Measurements from ENCODE around the gene FGGY.

The FGGY gene

GRCh38 chr1:59593798-59594790 lies 297.2 kb downstream of the FGGY start:
- no peaks in the 10 kb centered on the region for H3K36me3 ChIP-seq (ENCODE audit: control insufficient read depth in 4 of 4, insufficient read depth in 4 of 4, low read length in 3 of 4)
- no peaks in the 10 kb centered on the region for H3K4me1 ChIP-seq (ENCODE audit: control extremely low read depth in 1 of 4, control insufficient read depth in 4 of 4, insufficient read depth in 4 of 4, low read length in 3 of 4)
- no peak for DNase-seq
- H3K9me3 ChIP-seq (ENCODE audit: control extremely low read depth in 1 of 5, control insufficient read depth in 4 of 5, insufficient read depth in 2 of 5, low read depth in 1 of 5, low read length in 4 of 5), result no peaks in the 10 kb centered on the region
- POLR2A ChIA-PET, result no interaction called here
- H3K4me3 ChIP-seq (ENCODE audit: control insufficient read depth in 1 of 7, extremely low read depth in 1 of 7, insufficient read depth in 4 of 7, low read depth in 2 of 7, low read length in 6 of 7), result no peak overlapping the region
- CTCF ChIA-PET, result interaction anchor here (1.2 to 1.4 kb wide), 2 partner anchors 12 to 42 kb away, joined by 3 to 5 read pairs; no protein-coding TSS in a partner anchor
- 100% methylated on average over 2 of the region's 5 CpGs for WGBS (ENCODE audit: insufficient coverage)
- H3K27ac ChIP-seq (ENCODE audit: insufficient read depth in 1 of 2, low read depth in 1 of 2, low read length in 2 of 2, poor library complexity in 1 of 2, severe bottlenecking in 2 of 2), result no peak overlapping the region
- no peaks in the 10 kb centered on the region for H3K27me3 ChIP-seq (replicated peaks in 2 of 5; ENCODE audit: control insufficient read depth in 4 of 5, insufficient read depth in 5 of 5, low read length in 4 of 5)

DNA sequence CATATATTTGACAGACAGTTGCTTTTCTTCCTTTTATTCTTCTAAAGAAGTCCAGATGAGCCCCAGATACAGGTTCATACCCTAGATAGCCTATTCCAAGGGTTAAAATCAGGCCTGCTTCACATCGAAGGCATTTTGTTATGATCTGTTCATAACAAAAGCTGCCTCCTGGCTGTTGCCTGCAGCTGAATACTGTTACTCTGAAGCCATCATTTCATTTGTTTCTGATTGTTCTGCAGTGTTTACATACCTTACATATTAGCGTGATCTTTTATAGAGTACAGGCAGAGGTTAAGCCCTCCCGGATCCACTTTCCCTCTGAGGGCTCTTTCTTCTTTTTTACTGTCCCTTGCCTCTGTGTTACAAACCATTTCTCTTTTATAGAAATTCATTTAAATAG lies 298.9 kb downstream of the FGGY start:
- ChIA-PET POLR2A (no interaction called here), CTCF (no interaction called here)
- no peak overlapping the region for H3K4me3 ChIP-seq (ENCODE audit: control insufficient read depth in 1 of 7, extremely low read depth in 1 of 7, insufficient read depth in 4 of 7, low read depth in 2 of 7, low read length in 6 of 7)
- no peak for DNase-seq
- 84% methylated on average over 2 of the region's 3 CpGs for WGBS (ENCODE audit: insufficient coverage)
- no peaks in the 10 kb centered on the region for H3K36me3 ChIP-seq (ENCODE audit: control insufficient read depth in 4 of 4, insufficient read depth in 4 of 4, low read length in 3 of 4)
- no peaks in the 10 kb centered on the region for H3K27me3 ChIP-seq (replicated peaks in 2 of 5; ENCODE audit: control insufficient read depth in 4 of 5, insufficient read depth in 5 of 5, low read length in 4 of 5)
- no peak overlapping the region for H3K27ac ChIP-seq (ENCODE audit: insufficient read depth in 1 of 2, low read depth in 1 of 2, low read length in 2 of 2, poor library complexity in 1 of 2, severe bottlenecking in 2 of 2)
- H3K9me3 ChIP-seq (ENCODE audit: control extremely low read depth in 1 of 5, control insufficient read depth in 4 of 5, insufficient read depth in 2 of 5, low read depth in 1 of 5, low read length in 4 of 5), result no peaks in the 10 kb centered on the region
- no peaks in the 10 kb centered on the region for H3K4me1 ChIP-seq (ENCODE audit: control extremely low read depth in 1 of 4, control insufficient read depth in 4 of 4, insufficient read depth in 4 of 4, low read length in 3 of 4)

GRCh38 chr1:59596432-59596831 lies 299.5 kb downstream of the FGGY start:
- ChIA-PET POLR2A (no interaction called here), CTCF (interaction anchor here (0.7 kb wide), 1 partner anchor 608 kb away, joined by 3 read pairs; no protein-coding TSS in a partner anchor)
- Histone ChIP-seq H3K36me3 (ENCODE audit: control insufficient read depth in 4 of 4, insufficient read depth in 4 of 4, low read length in 3 of 4) (no peaks in the 10 kb centered on the region), H3K4me1 (ENCODE audit: control extremely low read depth in 1 of 4, control insufficient read depth in 4 of 4, insufficient read depth in 4 of 4, low read length in 3 of 4) (no peaks in the 10 kb centered on the region), H3K9me3 (ENCODE audit: control extremely low read depth in 1 of 5, control insufficient read depth in 4 of 5, insufficient read depth in 2 of 5, low read depth in 1 of 5, low read length in 4 of 5) (no peaks in the 10 kb centered on the region), H3K4me3 (ENCODE audit: control insufficient read depth in 1 of 7, extremely low read depth in 1 of 7, insufficient read depth in 4 of 7, low read depth in 2 of 7, low read length in 6 of 7) (no peak overlapping the region), H3K27me3 (replicated peaks in 2 of 5; ENCODE audit: control insufficient read depth in 4 of 5, insufficient read depth in 5 of 5, low read length in 4 of 5) (no peaks in the 10 kb centered on the region), H3K27ac (ENCODE audit: insufficient read depth in 1 of 2, low read depth in 1 of 2, low read length in 2 of 2, poor library complexity in 1 of 2, severe bottlenecking in 2 of 2) (no peak overlapping the region)
- no peak for DNase-seq
- WGBS (ENCODE audit: insufficient coverage), result 100% methylated on average over 3 of the region's 3 CpGs

GRCh38 chr1:59596956-59597355 lies 300.1 kb downstream of the FGGY start:
- POLR2A ChIA-PET, result no interaction called here
- no peak for DNase-seq
- Histone ChIP-seq H3K4me1 (ENCODE audit: control extremely low read depth in 1 of 4, control insufficient read depth in 4 of 4, insufficient read depth in 4 of 4, low read length in 3 of 4) (no peaks in the 10 kb centered on the region), H3K36me3 (ENCODE audit: control insufficient read depth in 4 of 4, insufficient read depth in 4 of 4, low read length in 3 of 4) (no peaks in the 10 kb centered on the region), H3K27me3 (replicated peaks in 2 of 5; ENCODE audit: control insufficient read depth in 4 of 5, insufficient read depth in 5 of 5, low read length in 4 of 5) (no peaks in the 10 kb centered on the region), H3K4me3 (ENCODE audit: control insufficient read depth in 1 of 7, extremely low read depth in 1 of 7, insufficient read depth in 4 of 7, low read depth in 2 of 7, low read length in 6 of 7) (no peak overlapping the region), H3K27ac (ENCODE audit: insufficient read depth in 1 of 2, low read depth in 1 of 2, low read length in 2 of 2, poor library complexity in 1 of 2, severe bottlenecking in 2 of 2) (no peak overlapping the region), H3K9me3 (ENCODE audit: control extremely low read depth in 1 of 5, control insufficient read depth in 4 of 5, insufficient read depth in 2 of 5, low read depth in 1 of 5, low read length in 4 of 5) (no peaks in the 10 kb centered on the region)
- CTCF ChIA-PET, result interaction anchor here (0.7 kb wide), 1 partner anchor 609 kb away, joined by 3 read pairs; no protein-coding TSS in a partner anchor
- WGBS (ENCODE audit: insufficient coverage), result 100% methylated on average over 1 of the region's 1 CpG

DNA sequence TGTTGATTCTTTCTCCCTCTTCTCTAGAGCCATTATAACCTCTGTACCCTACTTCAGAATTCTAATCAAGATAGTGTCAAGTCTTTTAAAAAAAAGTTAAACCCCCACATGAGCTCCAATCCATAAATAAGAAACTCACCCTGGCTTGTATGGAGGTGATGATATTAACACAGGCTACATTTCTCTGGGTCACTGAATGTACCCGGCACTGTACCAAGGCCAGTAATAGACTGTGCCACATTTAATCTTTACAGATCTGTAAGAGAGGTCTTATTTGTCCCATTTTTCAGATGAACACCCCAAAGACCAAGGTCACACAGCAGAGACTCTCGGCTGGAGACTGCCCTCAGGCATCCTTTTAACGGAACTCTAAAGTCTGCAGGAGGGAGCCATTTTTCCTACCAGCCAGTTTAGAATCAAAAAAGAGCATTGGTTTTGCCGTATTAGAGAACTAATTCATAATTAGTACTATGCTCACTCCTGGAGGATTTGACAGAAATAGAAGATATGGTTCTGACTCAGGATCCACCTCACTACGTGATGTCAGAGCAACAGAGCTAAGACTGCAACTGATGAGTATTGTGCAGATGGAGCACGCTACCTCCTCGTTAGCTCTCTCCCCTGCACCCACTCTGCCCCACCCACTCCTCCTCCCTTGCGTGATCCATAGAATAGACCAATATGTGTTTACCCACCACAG lies 300.7 kb downstream of the FGGY start:
- H3K36me3 ChIP-seq (ENCODE audit: control insufficient read depth in 4 of 4, insufficient read depth in 4 of 4, low read length in 3 of 4), result no peaks in the 10 kb centered on the region
- WGBS (ENCODE audit: insufficient coverage), result 100% methylated on average over 4 of the region's 8 CpGs
- H3K27ac ChIP-seq (ENCODE audit: insufficient read depth in 1 of 2, low read depth in 1 of 2, low read length in 2 of 2, poor library complexity in 1 of 2, severe bottlenecking in 2 of 2), result no peak overlapping the region
- H3K4me1 ChIP-seq (ENCODE audit: control extremely low read depth in 1 of 4, control insufficient read depth in 4 of 4, insufficient read depth in 4 of 4, low read length in 3 of 4), result no peaks in the 10 kb centered on the region
- no peaks in the 10 kb centered on the region for H3K9me3 ChIP-seq (ENCODE audit: control extremely low read depth in 1 of 5, control insufficient read depth in 4 of 5, insufficient read depth in 2 of 5, low read depth in 1 of 5, low read length in 4 of 5)
- POLR2A ChIA-PET, result no interaction called here
- no peaks in the 10 kb centered on the region for H3K27me3 ChIP-seq (replicated peaks in 2 of 5; ENCODE audit: control insufficient read depth in 4 of 5, insufficient read depth in 5 of 5, low read length in 4 of 5)
- CTCF ChIA-PET, result no interaction called here
- no peak for DNase-seq
- H3K4me3 ChIP-seq (ENCODE audit: control insufficient read depth in 1 of 7, extremely low read depth in 1 of 7, insufficient read depth in 4 of 7, low read depth in 2 of 7, low read length in 6 of 7), result no peak overlapping the region

DNA sequence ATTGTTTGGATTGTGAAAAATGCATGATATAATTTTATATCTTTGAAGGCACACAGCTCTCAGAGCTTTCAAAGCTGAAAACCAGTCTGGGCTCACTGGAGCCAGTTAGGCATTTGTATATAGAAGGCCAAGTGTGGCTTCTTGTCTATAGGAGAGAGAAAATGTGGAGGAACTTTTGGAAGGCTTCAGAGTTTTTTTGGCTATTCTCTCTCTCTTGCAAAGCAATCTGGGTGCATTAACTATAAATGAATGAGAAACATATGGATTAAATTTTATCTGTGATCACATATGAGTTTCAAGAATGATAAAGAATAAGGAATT lies 301.2 kb downstream of the FGGY start:
- H3K27ac ChIP-seq (ENCODE audit: insufficient read depth in 1 of 2, low read depth in 1 of 2, low read length in 2 of 2, poor library complexity in 1 of 2, severe bottlenecking in 2 of 2), result no peak overlapping the region
- POLR2A ChIA-PET, result no interaction called here

DNA sequence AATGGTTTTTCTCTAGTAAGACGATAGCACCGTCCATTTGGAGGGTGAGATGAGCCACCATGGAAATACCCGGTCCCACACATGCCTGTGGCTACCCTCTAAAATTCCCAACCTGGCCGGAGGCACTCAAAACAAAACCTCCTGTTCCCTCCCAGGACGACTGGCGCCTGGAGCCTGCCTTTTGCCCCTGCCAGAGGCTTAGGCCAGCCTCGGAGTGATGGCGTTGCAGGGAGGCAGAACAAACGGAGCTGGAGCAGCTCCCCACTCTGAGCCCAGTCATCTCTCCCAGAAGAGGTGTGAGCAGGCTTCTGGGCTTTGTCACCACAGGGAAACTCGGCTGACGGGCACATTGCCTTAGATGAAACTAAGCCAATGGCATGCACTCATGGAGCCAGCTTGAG lies 304.1 kb downstream of the FGGY start:
- Histone ChIP-seq H3K4me1 (ENCODE audit: control extremely low read depth in 1 of 4, control insufficient read depth in 4 of 4, insufficient read depth in 4 of 4, low read length in 3 of 4) (no peaks in the 10 kb centered on the region), H3K9me3 (ENCODE audit: control extremely low read depth in 1 of 5, control insufficient read depth in 4 of 5, insufficient read depth in 2 of 5, low read depth in 1 of 5, low read length in 4 of 5) (no peaks in the 10 kb centered on the region), H3K4me3 (ENCODE audit: control insufficient read depth in 1 of 7, extremely low read depth in 1 of 7, insufficient read depth in 4 of 7, low read depth in 2 of 7, low read length in 6 of 7) (no peak overlapping the region), H3K27me3 (replicated peaks in 2 of 5; ENCODE audit: control insufficient read depth in 4 of 5, insufficient read depth in 5 of 5, low read length in 4 of 5) (no peaks in the 10 kb centered on the region), H3K36me3 (ENCODE audit: control insufficient read depth in 4 of 4, insufficient read depth in 4 of 4, low read length in 3 of 4) (no peaks in the 10 kb centered on the region), H3K27ac (ENCODE audit: insufficient read depth in 1 of 2, low read depth in 1 of 2, low read length in 2 of 2, poor library complexity in 1 of 2, severe bottlenecking in 2 of 2) (no peak overlapping the region)
- 92% methylated on average over 8 of the region's 11 CpGs for WGBS (ENCODE audit: insufficient coverage)
- ChIA-PET POLR2A (no interaction called here), CTCF (interaction anchor here (1.3 kb wide), 1 partner anchor 11 kb away, joined by 4 read pairs; no protein-coding TSS in a partner anchor)
- DNase-seq, result no peak

More for the DNA sequence above, 301.2 kb downstream of the FGGY start:
- Histone ChIP-seq H3K4me1 (ENCODE audit: control extremely low read depth in 1 of 4, control insufficient read depth in 4 of 4, insufficient read depth in 4 of 4, low read length in 3 of 4) (no peaks in the 10 kb centered on the region), H3K27me3 (replicated peaks in 2 of 5; ENCODE audit: control insufficient read depth in 4 of 5, insufficient read depth in 5 of 5, low read length in 4 of 5) (no peaks in the 10 kb centered on the region), H3K9me3 (ENCODE audit: control extremely low read depth in 1 of 5, control insufficient read depth in 4 of 5, insufficient read depth in 2 of 5, low read depth in 1 of 5, low read length in 4 of 5) (no peaks in the 10 kb centered on the region), H3K36me3 (ENCODE audit: control insufficient read depth in 4 of 4, insufficient read depth in 4 of 4, low read length in 3 of 4) (no peaks in the 10 kb centered on the region), H3K4me3 (ENCODE audit: control insufficient read depth in 1 of 7, extremely low read depth in 1 of 7, insufficient read depth in 4 of 7, low read depth in 2 of 7, low read length in 6 of 7) (no peak overlapping the region)
- DNase-seq, result no peak
- CTCF ChIA-PET, result no interaction called here
